ENCODE results near the gene KCTD19.

KCTD19 gene

GRCh38 chr16:67241008-67241900 is 85.3 kb downstream of the KCTD19 start:
- no peak for DNase-seq

GRCh38 chr16:67240506-67240905 is 86.0 kb downstream of the KCTD19 start:
- no peak for DNase-seq
